ENCODE data around the gene MSGN1. TPM values are rescaled to one million over a fixed set of nuclear protein-coding genes. Genes with fewer than 3 reads are reported as not detected.
"Not testable (repeated sequence)": the region's sequence is repeated elsewhere in the genome, so short reads cannot be mapped to it uniquely, and the experiment has no call there.

MSGN1 gene
- polyA plus RNA-seq, 1 experiment, result not detected

- no peaks in the 10 kb centered on the region for H3K36me3 ChIP-seq (ENCODE audit: control insufficient read depth, insufficient read depth, low read length)
- H3K4me3 ChIP-seq (ENCODE audit: low read depth, low read length), result no peak overlapping the region
- ChIA-PET CTCF (interaction anchor here (0.6 to 2.0 kb wide), 4 partner anchors 9 to 163 kb away, joined by 3 to 12 read pairs (median 4); no protein-coding TSS in a partner anchor), POLR2A (no interaction called here)
- peaks cover 4% of the 10 kb centered on the region; the same call in 1 of the 2 replicates for H3K27me3 ChIP-seq (ENCODE audit: control insufficient read depth, insufficient read depth, low read length)
- DNase-seq (ENCODE audit: low read depth), result no peak
- no peak for TF ChIP-seq CTCF (IDR thresholded peaks at IDR 0.05; ENCODE audit: insufficient read depth, low read depth, low read length)
Measured at GRCh38 chr2:17821535-17822444, 5.5 kb downstream of the MSGN1 start.

- CTCF ChIA-PET, result interaction anchor here (1.6 kb wide), 1 partner anchor 103 kb away, joined by 4 read pairs; no protein-coding TSS in a partner anchor
- no peak for TF ChIP-seq CTCF (IDR thresholded peaks at IDR 0.05; ENCODE audit: insufficient read depth, low read depth, low read length)
- Histone ChIP-seq H3K27me3 (ENCODE audit: control insufficient read depth, insufficient read depth, low read length) (peaks cover 4% of the 10 kb centered on the region; the same call in 1 of the 2 replicates), H3K36me3 (ENCODE audit: control insufficient read depth, insufficient read depth, low read length) (no peaks in the 10 kb centered on the region), H3K4me3 (ENCODE audit: low read depth, low read length) (no peak overlapping the region)
- DNase-seq (ENCODE audit: low read depth), result no peak
- POLR2A ChIA-PET, result no interaction called here
Measured at GRCh38 chr2:17822445-17823117, 6.3 kb downstream of the MSGN1 start.

GRCh38 chr2:17823646-17824045, 7.4 kb downstream of the MSGN1 start:
- H3K4me3 ChIP-seq (ENCODE audit: low read depth, low read length); DNase-seq (ENCODE audit: low read depth); H3K27me3 ChIP-seq (ENCODE audit: control insufficient read depth, insufficient read depth, low read length); POLR2A ChIA-PET; H3K36me3 ChIP-seq (ENCODE audit: control insufficient read depth, insufficient read depth, low read length): not testable (repeated sequence)
- CTCF ChIA-PET, result interaction anchor here (0.7 kb wide), 1 partner anchor 104 kb away, joined by 3 read pairs; no protein-coding TSS in a partner anchor

- H3K4me3 ChIP-seq (ENCODE audit: low read depth, low read length), result no peak overlapping the region
- ChIA-PET POLR2A (no interaction called here), CTCF (interaction anchor here (1.1 to 6.8 kb wide), 2 partner anchors 108 kb away, joined by 3 to 48 read pairs; no protein-coding TSS in a partner anchor)
- DNase-seq (ENCODE audit: low read depth), result no peak
- no peak for TF ChIP-seq CTCF (IDR thresholded peaks at IDR 0.05; ENCODE audit: insufficient read depth, low read depth, low read length)
- H3K27me3 ChIP-seq (ENCODE audit: control insufficient read depth, insufficient read depth, low read length), result peaks cover 6% of the 10 kb centered on the region
- no peaks in the 10 kb centered on the region for H3K36me3 ChIP-seq (ENCODE audit: control insufficient read depth, insufficient read depth, low read length)
Measured at GRCh38 chr2:17827316-17827715, 11.1 kb downstream of the MSGN1 start.

GRCh38 chr2:17827785-17828184, 11.5 kb downstream of the MSGN1 start:
- TF ChIP-seq CTCF (IDR thresholded peaks at IDR 0.05; ENCODE audit: insufficient read depth, low read depth, low read length), result no peak
- Histone ChIP-seq H3K27me3 (ENCODE audit: control insufficient read depth, insufficient read depth, low read length) (peaks cover 6% of the 10 kb centered on the region), H3K4me3 (ENCODE audit: low read depth, low read length) (no peak overlapping the region), H3K36me3 (ENCODE audit: control insufficient read depth, insufficient read depth, low read length) (no peaks in the 10 kb centered on the region)
- DNase-seq (ENCODE audit: low read depth), result no peak
- ChIA-PET POLR2A (no interaction called here), CTCF (interaction anchor here (0.8 to 6.8 kb wide), 2 partner anchors 23 to 109 kb away, joined by 3 to 48 read pairs; no protein-coding TSS in a partner anchor)

Data from BJ (cell line).